T-helper 2 cell (primary cell): ENCODE measurements around the gene MARCHF11.
A peak's percentile ranks its signal among the peaks of the same experiment; 100 is the strongest.

Experiments
- DNase-seq, 5 experiments: peaks; one replicate each; pipeline versions ENCODE4 v3.0.0 to v3.0.0-alpha.2; 2012 to 2022
- total RNA-seq, 2 donors: gene quantifications; one replicate each; lab custom pipeline; 2026; lab: John Stamatoyannopoulos, UW

Gene MARCHF11, protein sequence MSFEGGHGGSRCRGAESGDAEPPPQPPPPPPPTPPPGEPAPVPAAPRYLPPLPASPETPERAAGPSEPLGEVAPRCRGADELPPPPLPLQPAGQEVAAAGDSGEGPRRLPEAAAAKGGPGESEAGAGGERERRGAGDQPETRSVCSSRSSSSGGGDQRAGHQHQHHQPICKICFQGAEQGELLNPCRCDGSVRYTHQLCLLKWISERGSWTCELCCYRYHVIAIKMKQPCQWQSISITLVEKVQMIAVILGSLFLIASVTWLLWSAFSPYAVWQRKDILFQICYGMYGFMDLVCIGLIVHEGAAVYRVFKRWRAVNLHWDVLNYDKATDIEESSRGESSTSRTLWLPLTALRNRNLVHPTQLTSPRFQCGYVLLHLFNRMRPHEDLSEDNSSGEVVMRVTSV
- 0 reads per million in 2 donors for total RNA-seq

GRCh38 chr5:16179511-16179935, at the start of gene MARCHF11:
MARCHF11 (minus strand) TSS chr5:16179791; CDS start chr5:16179575, 216 bp downstream.
- DNase-seq, result no peak

- no peak for DNase-seq
Observed at GRCh38 chr5:16225927-16226326, 46.3 kb upstream of the MARCHF11 start.

- DNase-seq, result no peak
Observed at GRCh38 chr5:16192311-16192710, 12.7 kb upstream of the MARCHF11 start.

- DNase-seq, result no peak
Observed at GRCh38 chr5:16180789-16181082, 1.1 kb upstream of the MARCHF11 start.

DNA sequence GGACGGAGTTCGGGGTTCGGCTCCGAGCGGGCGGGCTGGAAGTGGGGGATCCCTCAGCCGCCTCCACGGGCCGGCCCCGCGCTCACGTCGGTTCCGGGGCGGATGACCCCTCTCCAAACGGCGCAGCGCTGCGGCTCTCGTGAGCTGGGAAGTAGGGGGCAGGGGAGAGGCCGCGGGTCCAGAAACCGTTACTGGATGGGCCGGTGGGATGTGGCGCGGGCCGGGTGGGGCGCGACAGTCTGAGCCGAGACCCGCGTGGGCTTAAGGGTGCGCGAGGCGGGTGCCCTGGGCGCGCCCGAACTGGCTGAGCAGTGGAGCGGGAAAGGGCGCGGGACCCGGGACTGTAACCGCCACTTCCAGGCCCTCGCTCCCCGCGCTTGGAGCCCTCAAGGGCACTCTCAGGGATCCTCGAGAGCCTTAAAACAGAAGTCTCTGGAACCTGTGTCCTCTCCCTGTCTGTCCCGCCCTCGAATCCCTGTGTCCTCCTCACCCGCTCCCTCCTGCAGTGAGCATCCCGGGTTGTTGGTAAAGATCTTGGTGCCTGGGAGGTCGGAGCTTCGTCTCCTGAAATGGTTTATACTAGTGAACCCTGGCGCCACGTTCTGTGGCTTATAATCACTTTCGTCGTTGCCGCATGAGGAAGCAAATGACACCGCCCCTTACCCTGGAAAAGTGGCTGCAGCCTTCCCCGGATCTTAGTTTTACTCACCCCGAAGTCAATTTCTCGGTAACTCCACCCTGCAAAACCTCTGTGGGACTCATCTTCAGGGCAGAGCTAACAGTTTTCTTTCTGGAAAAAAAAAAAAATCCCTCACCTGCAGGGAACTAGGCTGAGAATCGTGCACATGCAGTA, 571 bp upstream of the MARCHF11 start:
- no peak for DNase-seq

DNA sequence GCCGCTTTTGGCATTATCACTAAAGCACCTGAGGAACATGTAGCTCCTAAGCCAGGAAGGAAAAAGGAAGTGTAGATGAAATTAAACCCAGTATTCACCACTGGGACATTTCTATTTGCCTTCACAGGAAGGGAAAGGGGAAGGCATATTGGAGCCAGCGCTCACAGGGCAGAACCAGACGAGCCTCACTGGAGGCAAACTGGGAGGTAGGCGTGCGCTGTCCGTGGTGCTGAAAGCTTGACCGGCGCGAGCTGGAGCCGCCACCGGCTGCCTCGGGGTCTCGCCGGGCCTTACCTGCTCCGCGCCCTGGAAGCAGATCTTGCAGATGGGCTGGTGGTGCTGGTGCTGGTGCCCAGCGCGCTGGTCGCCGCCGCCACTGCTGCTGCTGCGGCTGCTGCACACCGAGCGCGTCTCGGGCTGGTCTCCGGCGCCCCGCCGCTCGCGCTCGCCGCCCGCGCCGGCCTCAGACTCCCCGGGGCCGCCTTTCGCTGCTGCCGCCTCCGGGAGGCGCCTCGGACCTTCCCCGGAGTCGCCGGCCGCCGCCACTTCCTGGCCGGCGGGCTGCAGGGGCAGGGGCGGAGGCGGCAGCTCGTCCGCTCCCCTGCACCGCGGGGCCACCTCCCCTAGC, 732 bp downstream of the MARCHF11 start:
- peak in 1 of 5 experiments; percentile 30 for DNase-seq

- no peak for DNase-seq
Observed at GRCh38 chr5:16169550-16169949, 10.0 kb downstream of the MARCHF11 start.

GRCh38 chr5:16160706-16161105, 18.9 kb downstream of the MARCHF11 start:
- DNase-seq, result peak in 1 of 5 experiments; percentile 53

DNA sequence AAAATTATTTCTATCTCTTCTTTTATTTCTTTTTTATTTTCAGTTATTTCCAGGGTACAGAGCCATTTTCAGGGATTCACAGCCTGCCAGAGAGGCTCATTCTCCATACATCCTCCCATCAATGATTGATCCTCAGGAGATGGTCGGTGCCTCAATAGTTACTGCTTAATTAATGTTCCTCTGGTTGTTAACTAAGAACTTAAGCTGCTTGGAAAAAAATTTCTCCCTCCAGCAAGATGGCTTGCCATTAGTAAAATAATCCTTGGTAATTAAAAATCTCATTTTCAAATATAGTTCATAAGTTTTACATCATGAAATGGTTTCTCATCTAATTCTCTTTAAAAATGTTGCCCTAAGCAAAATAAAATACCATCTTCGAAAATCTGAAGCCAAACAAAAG, 20.0 kb downstream of the MARCHF11 start:
- no peak for DNase-seq

DNA sequence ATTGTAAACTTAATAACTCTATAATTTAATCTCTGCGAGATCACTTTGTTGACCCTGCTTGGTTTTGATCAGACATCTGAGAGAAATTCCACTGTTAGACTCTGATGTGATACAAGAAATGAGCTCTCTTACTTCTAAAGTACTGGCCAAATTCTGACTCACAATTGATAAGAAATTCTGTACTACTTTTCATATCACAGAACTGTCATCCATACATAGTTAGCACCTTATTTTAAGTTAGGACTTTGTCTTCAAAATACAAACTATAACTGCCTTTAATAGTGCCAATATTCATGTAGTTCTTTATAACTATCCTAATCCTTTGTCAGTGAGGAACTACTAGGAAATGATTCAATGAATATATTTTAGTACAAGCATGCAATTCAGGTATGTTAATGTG, 23.4 kb downstream of the MARCHF11 start:
- DNase-seq, result no peak

- DNase-seq, result no peak
Observed at GRCh38 chr5:16152601-16153568, 26.7 kb downstream of the MARCHF11 start.

- DNase-seq, result no peak
Observed at GRCh38 chr5:16149621-16150020, 30.0 kb downstream of the MARCHF11 start.

GRCh38 chr5:16147179-16147900, 32.3 kb downstream of the MARCHF11 start:
- DNase-seq, result no peak

DNA sequence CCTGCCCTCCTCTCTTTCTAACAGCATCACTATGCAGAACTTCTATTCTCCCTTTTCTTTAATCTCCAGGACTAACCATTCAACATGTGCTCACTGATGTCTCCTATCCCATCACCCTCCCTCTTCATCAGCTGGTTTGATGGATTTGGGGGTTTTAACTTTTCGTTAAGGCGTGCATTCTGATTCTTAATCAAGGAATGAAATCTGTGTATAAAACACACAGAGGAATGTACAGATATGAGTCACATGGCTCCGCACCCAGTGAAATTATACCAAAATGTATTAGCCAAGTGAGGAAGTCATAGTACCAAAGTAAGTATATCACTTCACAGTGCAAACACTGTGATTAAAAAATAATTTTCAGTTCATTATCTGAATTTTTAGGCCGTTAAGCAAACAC, 35.2 kb downstream of the MARCHF11 start:
- DNase-seq, result no peak

GRCh38 chr5:16143361-16144049, 36.1 kb downstream of the MARCHF11 start:
- DNase-seq, result no peak

- DNase-seq, result no peak
Observed at GRCh38 chr5:16140944-16141343, 38.6 kb downstream of the MARCHF11 start.

DNA sequence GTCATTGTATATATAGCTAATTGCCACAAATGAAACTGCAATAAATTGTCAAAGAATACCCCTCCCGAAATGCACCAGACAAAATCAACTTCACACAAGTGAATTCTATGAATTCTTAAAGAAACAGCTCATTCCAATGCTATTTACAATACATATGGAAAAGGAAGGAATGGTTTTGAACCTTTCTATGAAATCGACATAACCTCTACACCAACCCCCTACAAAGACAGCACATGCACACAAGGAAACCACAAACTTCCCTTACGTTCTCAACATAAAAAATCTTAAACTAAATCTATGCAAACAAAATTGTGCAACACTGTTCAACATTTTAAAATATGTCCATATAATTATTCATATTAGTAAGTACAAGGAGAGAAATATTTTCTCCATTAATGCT, 39.2 kb downstream of the MARCHF11 start:
- no peak for DNase-seq

GRCh38 chr5:16137177-16137576, 42.4 kb downstream of the MARCHF11 start:
- no peak for DNase-seq

DNA sequence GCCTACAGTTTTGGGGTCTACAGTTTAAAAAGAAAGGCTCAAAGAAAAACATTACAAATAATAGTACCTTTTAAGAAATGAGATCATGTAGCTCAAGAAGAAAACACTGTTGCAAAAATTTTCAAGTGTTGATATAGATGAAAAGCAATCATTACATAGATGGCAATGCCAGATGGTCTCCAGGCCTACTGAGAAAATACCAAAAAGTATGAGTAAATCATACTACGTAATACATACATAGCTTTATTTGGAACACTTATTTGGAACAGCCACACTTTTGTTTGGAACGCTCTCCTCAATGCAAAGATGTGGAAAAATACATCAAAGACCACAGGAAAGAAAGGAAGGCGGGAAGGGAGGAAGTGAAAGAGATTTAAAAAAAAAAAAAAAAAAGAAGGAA, 44.1 kb downstream of the MARCHF11 start:
- DNase-seq, result no peak

DNA sequence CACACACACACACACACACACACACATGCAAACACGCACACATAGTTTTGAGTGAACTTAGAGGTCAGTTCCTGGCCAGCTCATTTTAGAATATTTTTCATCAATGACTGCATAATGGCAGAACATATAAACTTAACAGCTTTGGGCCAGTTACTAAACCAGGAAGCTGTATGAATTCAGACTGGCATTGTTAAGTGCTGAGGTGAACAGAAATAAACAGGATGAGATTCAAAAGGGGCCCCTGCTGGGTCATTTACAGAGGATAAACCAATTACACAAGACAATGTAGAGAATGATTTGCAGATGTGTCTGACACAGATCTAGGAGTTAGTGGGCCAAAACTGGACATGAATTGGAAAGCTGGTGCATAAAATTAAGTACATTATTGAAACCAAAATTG, 44.6 kb downstream of the MARCHF11 start:
- DNase-seq, result no peak

- DNase-seq, result no peak
Observed at GRCh38 chr5:16134204-16134603, 45.4 kb downstream of the MARCHF11 start.
